GM12873 (cell line): ENCODE data around the gene FAM168B.

Experiments
- CTCF ChIP-seq: IDR thresholded peaks from 2 replicates; pipeline ENCODE4 v1.5.1; 2012; ENCODE audit warnings: low read depth, mild to moderate bottlenecking, moderate library complexity, low read length, control low read depth; ENCODE audit not compliant: insufficient read depth; ENCODE audit errors: missing control alignments

The FAM168B gene

GRCh38 chr2:131027566-131028528 lies 65.4 kb downstream of the FAM168B start:
- TF ChIP-seq CTCF: no peak

DNA sequence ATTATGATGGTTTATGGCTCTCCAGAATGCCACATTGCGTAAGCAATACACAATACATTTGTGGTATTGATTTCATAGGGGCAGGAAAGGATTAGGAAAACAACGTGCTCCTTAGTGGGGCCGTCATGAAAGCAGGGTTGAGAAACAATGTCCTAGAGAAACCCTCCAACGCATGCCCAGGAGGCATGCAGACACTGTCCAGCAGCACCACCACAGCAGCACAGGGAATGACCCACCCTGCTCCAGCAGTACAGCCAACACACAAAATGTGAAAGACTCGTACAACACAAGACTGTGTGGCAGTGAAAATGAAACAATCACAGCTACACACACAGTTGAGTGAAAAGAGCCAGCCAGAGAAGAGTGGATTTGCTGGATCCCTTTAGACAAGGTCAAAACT lies 66.3 kb downstream of the FAM168B start:
- no peak for TF ChIP-seq CTCF

- TF ChIP-seq CTCF: no peak
Measured at GRCh38 chr2:131023758-131024157, 69.5 kb downstream of the FAM168B start.

DNA sequence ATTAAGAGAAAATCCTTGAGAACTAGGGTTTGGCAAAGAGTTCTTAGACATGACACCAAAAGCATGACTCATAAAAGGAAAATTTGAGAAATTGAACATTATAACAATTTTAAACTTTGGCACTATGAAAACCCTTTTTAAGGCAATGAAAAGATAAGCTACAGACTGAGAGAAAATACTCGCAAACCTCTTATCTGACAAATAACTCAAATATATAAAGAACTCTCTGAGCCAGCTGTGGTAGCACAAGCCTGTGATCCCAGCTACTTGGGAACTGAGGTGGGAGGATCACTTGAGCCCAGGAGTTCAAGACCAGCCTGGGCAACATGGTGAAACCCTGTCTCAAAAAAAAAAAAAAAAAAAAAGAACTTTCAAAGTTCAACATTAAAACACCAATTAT lies 70.5 kb downstream of the FAM168B start:
- no peak for TF ChIP-seq CTCF

GRCh38 chr2:131016826-131017741 lies 76.2 kb downstream of the FAM168B start:
- no peak for TF ChIP-seq CTCF

- no peak for TF ChIP-seq CTCF
Measured at GRCh38 chr2:131015764-131016163, 77.5 kb downstream of the FAM168B start.

DNA sequence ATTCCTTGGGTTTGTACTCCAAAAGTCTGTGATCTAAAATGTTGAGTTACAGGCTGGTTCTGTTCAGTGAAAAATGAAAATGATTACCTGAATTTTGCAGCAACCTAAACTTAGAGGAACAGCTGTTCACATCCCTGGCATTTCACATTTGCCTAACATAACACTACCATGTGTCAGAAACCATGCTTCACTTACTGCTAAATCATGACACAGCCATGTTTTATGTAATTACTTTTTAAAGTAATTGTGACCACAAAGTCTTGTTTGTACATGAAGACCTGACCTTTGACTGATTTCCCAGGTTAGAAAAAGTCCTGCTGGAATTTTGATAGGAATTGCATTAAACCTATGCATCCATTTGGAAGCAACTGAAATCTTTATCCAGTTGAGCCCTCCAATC lies 79.1 kb downstream of the FAM168B start:
- TF ChIP-seq CTCF: no peak
